HFF-Myc (cell line): ENCODE results near the gene ITGA4.

Experiments
- DNase-seq: peaks from one replicate; pipeline ENCODE4 v3.0.0-alpha.2; 2011; ENCODE audit warnings: low read depth; ENCODE audit errors: extremely low read depth
- H3K4me3 ChIP-seq: replicated peaks from 2 replicates; pipeline ENCODE4 v1.5.1; 2011; ENCODE audit warnings: low read depth, mild to moderate bottlenecking, control low read depth, low read length
- CTCF ChIP-seq: IDR thresholded peaks from 2 replicates; pipeline ENCODE4 v1.5.1; 2012; ENCODE audit warnings: mild to moderate bottlenecking, low read depth, low read length, control low read depth; ENCODE audit errors: missing control alignments

ITGA4 gene

GRCh38 chr2:181472990-181473389 is 15.8 kb downstream of the ITGA4 start:
- no peak for TF ChIP-seq CTCF
- no peak for DNase-seq
- H3K4me3 ChIP-seq: no peak overlapping the region

GRCh38 chr2:181474222-181474881 is 17.2 kb downstream of the ITGA4 start:
- H3K4me3 ChIP-seq: no peak overlapping the region
- no peak for TF ChIP-seq CTCF
- DNase-seq: no peak

GRCh38 chr2:181483211-181483610 is 26.0 kb downstream of the ITGA4 start:
- no peak overlapping the region for H3K4me3 ChIP-seq
- TF ChIP-seq CTCF: no peak
- no peak for DNase-seq

- DNase-seq: no peak
- no peak for TF ChIP-seq CTCF
- no peak overlapping the region for H3K4me3 ChIP-seq
Observed at GRCh38 chr2:181483876-181484275, 26.7 kb downstream of the ITGA4 start.

- no peak overlapping the region for H3K4me3 ChIP-seq
- no peak for TF ChIP-seq CTCF
- no peak for DNase-seq
Observed at GRCh38 chr2:181484851-181485637, 27.9 kb downstream of the ITGA4 start.

GRCh38 chr2:181485638-181485946 is 28.4 kb downstream of the ITGA4 start:
- TF ChIP-seq CTCF: no peak
- DNase-seq: no peak
- no peak overlapping the region for H3K4me3 ChIP-seq
